SU-DHL-6 (cell line): Measurements from ENCODE around the gene SFRP5.

Experiments used
- EZH2phosphoT487 ChIP-seq: fragments of 200-600 bp; sonication (generic), shearing (Covaris generic); conservative IDR thresholded peaks from 2 replicates; pipeline ENCODE4 v1.6.1; 2018; ENCODE audit warnings: mild to moderate bottlenecking, antibody characterized with exemption, low read length, moderate library complexity, mixed read lengths
- TF ChIP-seq, protein P1 (sequence below): fragments of 200-600 bp; sonication (generic); IDR thresholded peaks from one replicate; pipeline ENCODE4 v1.5.1; 2017; ENCODE audit warnings: antibody characterized with exemption, mild to moderate bottlenecking, low read length, moderate library complexity; ENCODE audit not compliant: insufficient read depth, poor library complexity, severe bottlenecking

DNA sequence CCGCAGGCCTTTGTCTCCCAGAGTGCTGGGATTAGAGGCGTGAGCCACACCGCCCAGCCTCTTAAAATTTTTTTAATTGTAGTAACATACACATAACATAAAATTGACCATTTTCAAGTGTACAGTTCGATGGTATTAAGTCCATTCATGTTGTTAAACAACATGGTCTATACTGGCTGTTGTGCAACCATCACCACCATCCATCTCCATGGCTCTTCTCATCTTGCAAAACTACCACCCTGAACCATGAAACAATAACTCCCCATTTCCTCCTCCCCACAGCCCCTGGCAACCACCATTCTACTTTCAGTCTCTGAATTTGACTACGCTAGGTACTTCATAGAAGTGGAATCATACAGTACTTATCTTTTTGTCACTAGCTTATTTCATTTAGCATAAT, 42.8 kb downstream of the SFRP5 start:
- TF ChIP-seq, protein P1, sequence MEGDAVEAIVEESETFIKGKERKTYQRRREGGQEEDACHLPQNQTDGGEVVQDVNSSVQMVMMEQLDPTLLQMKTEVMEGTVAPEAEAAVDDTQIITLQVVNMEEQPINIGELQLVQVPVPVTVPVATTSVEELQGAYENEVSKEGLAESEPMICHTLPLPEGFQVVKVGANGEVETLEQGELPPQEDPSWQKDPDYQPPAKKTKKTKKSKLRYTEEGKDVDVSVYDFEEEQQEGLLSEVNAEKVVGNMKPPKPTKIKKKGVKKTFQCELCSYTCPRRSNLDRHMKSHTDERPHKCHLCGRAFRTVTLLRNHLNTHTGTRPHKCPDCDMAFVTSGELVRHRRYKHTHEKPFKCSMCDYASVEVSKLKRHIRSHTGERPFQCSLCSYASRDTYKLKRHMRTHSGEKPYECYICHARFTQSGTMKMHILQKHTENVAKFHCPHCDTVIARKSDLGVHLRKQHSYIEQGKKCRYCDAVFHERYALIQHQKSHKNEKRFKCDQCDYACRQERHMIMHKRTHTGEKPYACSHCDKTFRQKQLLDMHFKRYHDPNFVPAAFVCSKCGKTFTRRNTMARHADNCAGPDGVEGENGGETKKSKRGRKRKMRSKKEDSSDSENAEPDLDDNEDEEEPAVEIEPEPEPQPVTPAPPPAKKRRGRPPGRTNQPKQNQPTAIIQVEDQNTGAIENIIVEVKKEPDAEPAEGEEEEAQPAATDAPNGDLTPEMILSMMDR, result no peak
- no peak for TF ChIP-seq EZH2phosphoT487
